Thyroid gland (tissue), 4 donors: ENCODE measurements around the gene ASTL. TPM values are rescaled to one million over a fixed set of nuclear protein-coding genes. Genes with fewer than 3 reads are reported as not detected.

Experiments used
- DNase-seq, 2 donors: peaks; one replicate each; pipeline ENCODE4 v3.0.0-alpha.2; 2019
- H3K27ac ChIP-seq, 3 donors: fragments of 200-600 bp; sonication (generic); 1 replicate in 2 of 3; 2 replicates in 1 of 3; pipeline ENCODE4 v1.5.1; 2016 to 2019; ENCODE audit warnings: mild to moderate bottlenecking in 1 of 3, moderate library complexity in 1 of 3
- H3K27me3 ChIP-seq: fragments of 200-600 bp; sonication (generic); one replicate; pipeline ENCODE4 v1.5.1; 2019
- H3K36me3 ChIP-seq, 2 donors: fragments of 200-600 bp; sonication (generic); one replicate each; pipeline ENCODE4 v1.5.1; 2016 to 2019
- H3K4me1 ChIP-seq, 2 donors: fragments of 200-600 bp; sonication (generic); one replicate each; pipeline ENCODE4 v1.5.1; 2017 to 2019
- H3K4me3 ChIP-seq, 3 donors: fragments of 200-600 bp; sonication (generic); replicated peaks in 1 of 3; 1 replicate in 2 of 3; 2 replicates in 1 of 3; pipeline ENCODE4 v1.5.1; 2016; ENCODE audit warnings: mild to moderate bottlenecking in 1 of 3
- H3K9me3 ChIP-seq: fragments of 200-600 bp; sonication (generic); one replicate; pipeline ENCODE4 v1.5.1; 2017
- POLR2A ChIP-seq, 2 donors: fragments of 450-650 bp; IDR thresholded peaks; one replicate each; pipeline ENCODE4 v1.6.1; 2017; ENCODE audit warnings: antibody characterized with exemption in 2 of 2, mild to moderate bottlenecking in 2 of 2, moderate library complexity in 1 of 2
- WGBS, 2 donors: methylation state at CpG; one replicate each; pipeline ENCODE4 v1.1.5; 2017; 5-methylcytosine and 5-hydroxymethylcytosine counted together
- intact Hi-C: fragments of 100-400 bp; cut with DNase I; formaldehyde crosslinking; loops from one replicate; pipeline ENCODE4 v1.15.1; 2023
- total RNA-seq, 4 donors: library from RNA; depleted of rRNA; stranded (reverse); fragments of >200 nt; gene quantifications; one replicate each; pipeline ENCODE4 v1.2.3, GENCODE V29; 2016
- TF ChIP-seq, protein P1 (sequence below), 6 experiments: fragments of 200-600 bp in 3 of 6; fragments of 450-650 bp in 3 of 6; sonication (generic) in 3 of 6; IDR thresholded peaks; one replicate each; pipeline ENCODE4 v1.5.1; 2016 to 2019; ENCODE audit warnings: antibody characterized with exemption in 6 of 6, mild to moderate bottlenecking in 2 of 6, inconsistent platforms in 1 of 6, moderate library complexity in 1 of 6

ASTL gene
- total RNA-seq, 4 donors from 2014 or later = not detected

DNA sequence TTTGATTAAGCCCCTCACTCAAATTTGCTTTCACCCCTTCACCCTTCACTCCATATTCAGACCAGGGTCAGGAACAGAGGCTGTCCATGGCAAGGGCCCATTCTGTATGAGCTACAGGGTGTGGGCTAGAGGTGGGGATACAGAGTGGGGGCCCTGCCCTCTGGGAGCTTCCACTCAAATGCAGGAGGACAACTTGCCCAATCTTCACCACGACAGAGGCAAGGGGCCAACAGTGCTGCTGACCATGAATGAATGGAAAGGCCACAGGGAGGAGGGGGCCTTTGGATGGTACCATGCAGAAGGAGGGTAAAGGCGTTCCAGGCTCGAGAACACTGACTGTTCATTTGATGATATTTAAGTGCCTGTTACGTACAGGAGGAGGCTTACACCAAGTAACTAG, 44.8 kb downstream of the ASTL start:
- intact Hi-C loops = no loop called here
- 94% methylated on average over 4 of the region's 4 CpGs for WGBS, 2 donors

DNA sequence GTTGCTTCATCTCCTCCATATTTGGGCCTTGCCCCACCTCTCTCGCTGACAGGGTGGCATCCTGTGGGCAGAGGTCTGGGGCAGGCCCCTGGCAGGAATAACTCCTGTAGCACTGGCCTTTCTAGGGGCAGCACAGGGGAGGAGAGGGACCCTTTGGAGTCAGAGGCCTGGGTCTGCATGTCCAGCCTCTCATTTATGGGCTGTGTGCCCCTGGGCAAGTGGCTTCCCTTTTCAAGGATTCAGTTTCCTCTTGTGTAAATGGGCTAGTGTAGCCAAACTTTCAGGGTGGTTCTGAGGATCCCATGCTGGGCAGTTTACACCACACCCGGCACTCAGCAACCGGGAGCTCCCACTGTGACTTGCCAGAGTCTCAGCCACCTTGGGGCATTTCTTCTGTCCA, 45.4 kb downstream of the ASTL start:
- Histone ChIP-seq H3K4me3 (no peak overlapping the region), H3K36me3 (no peaks in the 10 kb centered on the region), H3K27ac (no peak overlapping the region), H3K27me3 (no peaks in the 10 kb centered on the region), H3K9me3 (no peaks in the 10 kb centered on the region), H3K4me1 (peaks cover 0 to 10% of the 10 kb centered on the region in 2 donors)
- intact Hi-C loops = no loop called here
- no peak for DNase-seq
- no peak for TF ChIP-seq POLR2A (IDR thresholded peaks at IDR 0.05)
- TF ChIP-seq, protein P1, sequence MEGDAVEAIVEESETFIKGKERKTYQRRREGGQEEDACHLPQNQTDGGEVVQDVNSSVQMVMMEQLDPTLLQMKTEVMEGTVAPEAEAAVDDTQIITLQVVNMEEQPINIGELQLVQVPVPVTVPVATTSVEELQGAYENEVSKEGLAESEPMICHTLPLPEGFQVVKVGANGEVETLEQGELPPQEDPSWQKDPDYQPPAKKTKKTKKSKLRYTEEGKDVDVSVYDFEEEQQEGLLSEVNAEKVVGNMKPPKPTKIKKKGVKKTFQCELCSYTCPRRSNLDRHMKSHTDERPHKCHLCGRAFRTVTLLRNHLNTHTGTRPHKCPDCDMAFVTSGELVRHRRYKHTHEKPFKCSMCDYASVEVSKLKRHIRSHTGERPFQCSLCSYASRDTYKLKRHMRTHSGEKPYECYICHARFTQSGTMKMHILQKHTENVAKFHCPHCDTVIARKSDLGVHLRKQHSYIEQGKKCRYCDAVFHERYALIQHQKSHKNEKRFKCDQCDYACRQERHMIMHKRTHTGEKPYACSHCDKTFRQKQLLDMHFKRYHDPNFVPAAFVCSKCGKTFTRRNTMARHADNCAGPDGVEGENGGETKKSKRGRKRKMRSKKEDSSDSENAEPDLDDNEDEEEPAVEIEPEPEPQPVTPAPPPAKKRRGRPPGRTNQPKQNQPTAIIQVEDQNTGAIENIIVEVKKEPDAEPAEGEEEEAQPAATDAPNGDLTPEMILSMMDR (IDR thresholded peaks at IDR 0.05) = no peak
- WGBS, 2 donors = 84 to 98% methylated on average over 3 of the region's 3 CpGs

More for the DNA sequence above, 44.8 kb downstream of the ASTL start:
- TF ChIP-seq POLR2A (IDR thresholded peaks at IDR 0.05) = no peak
- TF ChIP-seq, protein P1 (IDR thresholded peaks at IDR 0.05) = no peak
- DNase-seq = no peak
- Histone ChIP-seq H3K27ac (no peak overlapping the region), H3K4me3 (no peak overlapping the region), H3K27me3 (no peaks in the 10 kb centered on the region), H3K4me1 (peaks cover 0 to 10% of the 10 kb centered on the region in 2 donors), H3K9me3 (no peaks in the 10 kb centered on the region), H3K36me3 (no peaks in the 10 kb centered on the region)

DNA sequence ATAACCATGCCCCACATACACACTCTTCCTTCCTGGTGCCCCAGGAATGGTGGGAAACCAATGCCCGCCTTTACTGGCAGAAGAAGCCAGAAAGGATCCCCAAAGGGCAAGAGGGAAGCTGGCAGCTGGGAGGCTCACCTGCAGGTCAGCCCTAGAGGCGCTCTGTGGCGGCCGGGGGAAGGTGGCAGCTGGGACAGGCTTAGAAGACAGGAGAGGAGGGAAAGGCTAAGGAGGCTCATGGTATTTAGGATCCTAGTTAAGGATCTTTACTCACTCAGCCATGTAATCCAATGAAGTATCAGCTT, 45.8 kb downstream of the ASTL start:
- H3K4me3 ChIP-seq = no peak overlapping the region
- peaks cover 0 to 10% of the 10 kb centered on the region in 2 donors for H3K4me1 ChIP-seq
- H3K27ac ChIP-seq = no peak overlapping the region
- no peak for DNase-seq
- WGBS, 2 donors = 87 to 96% methylated on average over 4 of the region's 4 CpGs
- no peaks in the 10 kb centered on the region for H3K36me3 ChIP-seq
- H3K27me3 ChIP-seq = no peaks in the 10 kb centered on the region
- intact Hi-C loops = no loop called here
- TF ChIP-seq, protein P1 (IDR thresholded peaks at IDR 0.05) = no peak
- no peak for TF ChIP-seq POLR2A (IDR thresholded peaks at IDR 0.05)
- no peaks in the 10 kb centered on the region for H3K9me3 ChIP-seq

DNA sequence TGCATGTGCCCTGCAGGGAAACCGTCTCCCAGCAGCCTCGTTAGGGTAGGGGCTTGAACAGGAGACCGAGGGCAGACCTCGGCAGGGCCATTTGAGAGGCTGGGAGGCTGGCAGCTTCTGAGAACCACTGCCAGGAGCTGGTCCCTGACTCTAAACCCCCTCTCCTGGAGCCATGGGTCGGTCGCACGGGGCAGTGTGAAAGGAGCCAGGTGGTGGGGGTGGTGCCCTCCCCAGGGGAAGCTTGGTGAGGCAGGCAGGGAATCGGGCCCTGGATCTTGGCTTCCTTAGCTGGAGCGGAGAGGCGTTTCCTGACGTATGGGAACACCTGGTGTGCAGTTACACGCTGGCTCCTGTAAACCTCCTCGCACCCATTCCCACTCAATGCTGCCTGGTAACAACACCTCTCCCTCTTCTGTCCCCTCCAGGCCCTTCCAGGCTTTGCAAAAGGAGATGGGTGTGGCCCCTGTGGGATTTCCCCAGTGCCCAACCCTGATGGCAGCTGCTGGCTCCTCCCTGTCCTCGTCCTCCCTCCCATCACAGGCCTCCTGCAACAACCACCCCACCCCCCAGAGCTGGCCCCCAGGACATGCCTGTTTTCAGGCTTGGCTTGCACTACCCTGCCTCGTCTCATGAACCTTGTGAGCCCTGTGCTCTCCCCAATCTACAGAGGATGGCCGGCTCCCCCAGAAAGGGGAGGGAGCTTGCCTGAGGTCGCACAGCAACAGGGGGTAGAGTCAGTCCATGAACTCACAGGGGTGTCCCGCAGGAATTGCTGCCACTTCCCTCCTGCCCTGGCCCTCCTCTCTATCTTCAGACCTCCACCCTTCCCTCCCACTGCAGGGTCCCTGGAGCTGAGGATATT, 46.4 kb downstream of the ASTL start:
- Histone ChIP-seq H3K9me3 (no peaks in the 10 kb centered on the region), H3K27ac (no peak overlapping the region), H3K4me1 (peaks cover 0 to 10% of the 10 kb centered on the region in 2 donors), H3K27me3 (no peaks in the 10 kb centered on the region), H3K36me3 (no peaks in the 10 kb centered on the region), H3K4me3 (no peak overlapping the region)
- 79 to 90% methylated on average over 14 to 15 of the region's 18 CpGs for WGBS, 2 donors
- TF ChIP-seq POLR2A (IDR thresholded peaks at IDR 0.05) = no peak
- TF ChIP-seq, protein P1 (IDR thresholded peaks at IDR 0.05) = no peak
- no peak for DNase-seq
- intact Hi-C loops = no loop called here

DNA sequence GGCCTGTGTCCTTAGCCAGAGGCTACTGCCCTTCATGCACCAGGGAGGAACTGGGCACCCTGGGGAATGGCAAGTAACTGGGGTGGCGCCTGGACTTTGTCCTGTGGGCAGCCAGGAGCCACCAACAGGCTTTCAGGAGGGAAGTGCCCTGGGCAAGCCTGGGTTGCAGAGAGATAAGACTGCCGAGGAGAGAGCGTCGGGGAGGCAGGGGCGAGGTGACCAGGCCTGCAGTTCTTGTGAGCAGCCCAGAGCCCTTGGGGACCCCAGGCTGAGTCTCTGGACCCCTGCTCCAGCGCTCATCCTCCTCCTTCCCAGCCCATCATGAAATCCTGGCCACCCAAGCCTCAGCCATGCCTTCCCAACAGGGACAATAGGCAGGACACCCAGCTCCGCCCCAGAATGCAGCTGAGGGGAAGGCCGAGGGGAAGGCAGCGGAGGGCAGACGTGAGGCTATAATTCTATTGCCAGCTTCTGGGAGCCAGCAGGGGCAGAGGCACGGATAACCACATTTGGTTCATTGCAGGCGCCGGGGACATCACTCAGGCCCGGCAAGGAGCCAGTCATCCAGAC, 47.1 kb downstream of the ASTL start:
- intact Hi-C loops = no loop called here
- no peaks in the 10 kb centered on the region for H3K36me3 ChIP-seq
- no peaks in the 10 kb centered on the region for H3K27me3 ChIP-seq
- H3K9me3 ChIP-seq = no peaks in the 10 kb centered on the region
- H3K4me3 ChIP-seq = no peak overlapping the region
- no peak for DNase-seq
- 93 to 94% methylated on average over 9 to 11 of the region's 14 CpGs for WGBS, 2 donors
- H3K27ac ChIP-seq = no peak overlapping the region
- TF ChIP-seq POLR2A (IDR thresholded peaks at IDR 0.05) = no peak
- TF ChIP-seq, protein P1 (IDR thresholded peaks at IDR 0.05) = no peak
- peaks cover 0 to 10% of the 10 kb centered on the region in 2 donors for H3K4me1 ChIP-seq
